Coronary artery (tissue), 2 donors: Measurements from ENCODE around the gene TFDP2.
A peak's percentile ranks its signal among the peaks of the same experiment; 100 is the strongest.

Experiments
- DNase-seq: peaks from one replicate; pipeline ENCODE4 v3.0.0-alpha.2; 2017; ENCODE audit warnings: low spot score
- H3K27ac ChIP-seq, 2 donors: fragments of 200-600 bp; sonication (generic); one replicate each; pipeline ENCODE4 v1.5.1; 2016 to 2019
- H3K4me3 ChIP-seq: fragments of 200-600 bp; sonication (generic); 2 replicates; pipeline ENCODE4 v1.5.1; 2016; ENCODE audit warnings: mild to moderate bottlenecking, moderate library complexity
- TF ChIP-seq, protein P1 (sequence below): fragments of 200-600 bp; sonication (generic); IDR thresholded peaks from one replicate; pipeline ENCODE4 v1.5.1; 2019; ENCODE audit warnings: antibody characterized with exemption

Gene TFDP2

DNA sequence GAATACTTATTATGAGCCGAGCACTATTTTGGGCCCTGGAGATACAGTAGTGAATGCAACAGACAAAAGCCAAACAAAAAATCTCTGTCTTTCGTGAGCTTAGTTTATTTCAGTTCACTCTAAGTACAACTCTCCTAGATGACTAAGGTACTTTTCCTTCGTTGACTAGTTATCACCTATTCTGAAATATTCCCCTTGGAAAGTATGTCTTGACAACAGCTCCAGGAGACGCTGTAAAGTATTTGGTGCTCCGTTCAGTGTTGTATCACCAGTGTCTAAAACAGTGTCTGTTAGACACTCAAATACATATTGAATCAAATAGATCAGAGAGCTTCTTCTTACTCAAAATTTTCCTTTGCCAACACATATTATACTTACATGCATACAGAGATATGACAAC is 119.6 kb downstream of the TFDP2 start:
- TF ChIP-seq, protein P1, sequence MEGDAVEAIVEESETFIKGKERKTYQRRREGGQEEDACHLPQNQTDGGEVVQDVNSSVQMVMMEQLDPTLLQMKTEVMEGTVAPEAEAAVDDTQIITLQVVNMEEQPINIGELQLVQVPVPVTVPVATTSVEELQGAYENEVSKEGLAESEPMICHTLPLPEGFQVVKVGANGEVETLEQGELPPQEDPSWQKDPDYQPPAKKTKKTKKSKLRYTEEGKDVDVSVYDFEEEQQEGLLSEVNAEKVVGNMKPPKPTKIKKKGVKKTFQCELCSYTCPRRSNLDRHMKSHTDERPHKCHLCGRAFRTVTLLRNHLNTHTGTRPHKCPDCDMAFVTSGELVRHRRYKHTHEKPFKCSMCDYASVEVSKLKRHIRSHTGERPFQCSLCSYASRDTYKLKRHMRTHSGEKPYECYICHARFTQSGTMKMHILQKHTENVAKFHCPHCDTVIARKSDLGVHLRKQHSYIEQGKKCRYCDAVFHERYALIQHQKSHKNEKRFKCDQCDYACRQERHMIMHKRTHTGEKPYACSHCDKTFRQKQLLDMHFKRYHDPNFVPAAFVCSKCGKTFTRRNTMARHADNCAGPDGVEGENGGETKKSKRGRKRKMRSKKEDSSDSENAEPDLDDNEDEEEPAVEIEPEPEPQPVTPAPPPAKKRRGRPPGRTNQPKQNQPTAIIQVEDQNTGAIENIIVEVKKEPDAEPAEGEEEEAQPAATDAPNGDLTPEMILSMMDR: no peak
- Histone ChIP-seq H3K27ac (peak overlapping the region in 1 of 2 donors; percentile 10), H3K4me3 (no peak overlapping the region)
- DNase-seq: no peak

DNA sequence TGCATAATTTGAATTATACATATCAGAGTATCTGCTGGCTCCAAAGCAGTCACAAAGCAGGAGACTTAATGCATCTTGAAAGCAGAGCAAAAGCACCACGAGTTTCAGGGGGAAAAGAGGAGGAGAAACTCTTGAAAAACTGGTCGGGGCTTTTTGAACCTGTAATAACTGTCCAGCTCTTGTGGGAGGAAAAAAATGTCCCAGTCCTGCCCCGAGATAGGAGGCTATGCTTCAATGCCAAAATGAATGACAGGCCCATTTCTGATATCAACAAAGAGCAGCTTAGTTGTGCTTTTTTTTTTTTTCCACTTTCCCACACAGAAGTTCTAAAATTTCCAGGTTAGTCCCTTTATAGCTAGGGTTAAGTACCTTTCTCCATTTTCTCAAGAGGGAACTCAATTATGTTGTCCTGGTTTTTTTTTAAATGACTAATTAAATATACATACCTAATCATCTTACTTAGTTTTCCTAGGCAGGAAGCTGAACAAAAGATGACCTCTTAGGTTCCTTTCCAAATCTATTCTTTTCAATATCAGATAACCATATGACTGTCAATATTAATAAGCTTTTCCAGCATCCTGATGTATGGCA is 120.2 kb downstream of the TFDP2 start:
- DNase-seq: no peak
- no peak overlapping the region for H3K27ac ChIP-seq
- no peak overlapping the region for H3K4me3 ChIP-seq
- TF ChIP-seq, protein P1: no peak

DNA sequence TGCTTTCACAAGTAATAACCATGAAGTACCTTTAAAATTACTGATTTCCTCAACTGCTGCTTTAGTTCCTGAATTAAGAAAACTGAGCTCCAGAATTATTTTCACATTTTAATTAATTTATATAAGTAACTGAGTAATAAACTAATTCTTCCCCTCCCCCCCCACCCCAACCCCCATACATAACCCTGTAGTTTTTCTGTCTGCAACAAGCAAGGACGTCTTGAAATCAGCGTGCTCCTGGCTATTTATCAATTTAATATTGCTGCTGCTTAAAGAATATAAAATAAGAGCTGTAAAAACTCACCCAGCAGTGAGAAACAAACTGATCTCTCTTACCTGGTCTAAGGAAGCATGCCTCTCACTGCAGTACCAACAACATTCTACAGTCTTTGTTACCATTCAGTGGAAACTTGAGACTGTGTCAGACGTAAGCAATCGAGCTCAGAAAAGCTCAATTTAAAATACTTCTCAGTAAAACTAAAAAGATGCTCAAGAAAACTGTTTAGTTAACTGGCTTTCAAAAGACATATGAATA is 121.0 kb downstream of the TFDP2 start:
- no peak for DNase-seq
- Histone ChIP-seq H3K4me3 (peak overlapping the region; percentile 66), H3K27ac (no peak overlapping the region)
- TF ChIP-seq, protein P1: no peak

DNA sequence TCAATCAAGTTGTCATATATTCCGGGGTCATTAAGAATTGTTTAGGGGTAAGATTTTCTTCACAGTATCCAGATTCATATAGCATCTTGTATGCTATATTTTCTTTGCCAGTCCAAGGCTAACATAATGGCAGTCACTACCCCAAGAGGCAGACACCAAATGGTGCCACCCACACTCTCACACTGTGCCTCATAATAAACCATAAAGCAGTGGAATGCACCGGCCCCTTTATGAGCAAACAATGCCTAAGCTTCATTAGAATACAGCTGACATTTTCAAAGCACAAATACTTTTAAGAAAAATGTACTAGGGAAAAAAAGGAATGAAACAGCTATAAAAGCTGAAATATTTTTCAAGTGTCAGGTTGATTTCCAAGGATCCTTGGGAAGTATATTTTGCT is 121.6 kb downstream of the TFDP2 start:
- H3K4me3 ChIP-seq: peak overlapping the region; percentile 66
- TF ChIP-seq, protein P1: no peak
- DNase-seq: no peak
- H3K27ac ChIP-seq: no peak overlapping the region

DNA sequence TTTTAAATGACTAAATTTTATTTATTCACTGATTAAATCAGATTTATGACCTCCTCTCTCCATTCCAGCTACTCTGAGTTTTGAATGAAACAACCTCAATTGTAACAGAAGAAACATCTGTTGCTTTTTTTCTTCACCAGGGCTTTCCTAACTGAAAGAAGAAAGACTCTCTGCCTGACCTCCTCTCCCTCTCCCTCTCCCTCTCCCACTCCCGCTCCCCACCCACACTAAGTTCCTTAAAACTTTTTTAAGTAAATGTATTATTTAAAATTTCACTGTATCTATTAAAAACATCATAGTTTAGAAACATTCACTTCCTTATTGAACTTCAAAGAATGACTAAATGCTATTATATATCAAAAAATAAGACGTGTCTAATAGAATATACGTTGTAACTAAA is 122.0 kb downstream of the TFDP2 start:
- peak overlapping the region; percentile 66 for H3K4me3 ChIP-seq
- TF ChIP-seq, protein P1: no peak
- no peak for DNase-seq
- no peak overlapping the region for H3K27ac ChIP-seq

DNA sequence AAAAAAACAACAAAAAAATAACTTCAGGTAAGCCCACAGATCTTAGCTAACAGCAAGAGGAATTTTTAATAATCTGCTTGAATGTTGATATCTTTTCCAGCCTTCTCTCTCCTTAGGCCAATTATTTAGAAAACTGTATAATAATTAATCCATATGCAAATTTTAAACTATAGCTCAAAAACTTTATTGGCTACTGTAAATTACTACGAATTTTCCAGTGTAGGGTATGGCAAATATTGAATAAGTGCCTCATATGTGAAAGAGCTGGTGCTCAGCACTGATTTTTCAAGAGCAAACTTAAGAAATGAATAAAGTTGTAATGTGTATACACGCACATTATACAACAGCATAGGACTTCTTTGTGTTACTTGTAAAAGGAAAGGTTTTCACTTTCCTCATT is 123.0 kb downstream of the TFDP2 start:
- TF ChIP-seq, protein P1: no peak
- DNase-seq: no peak
- H3K4me3 ChIP-seq: no peak overlapping the region
- H3K27ac ChIP-seq: no peak overlapping the region

DNA sequence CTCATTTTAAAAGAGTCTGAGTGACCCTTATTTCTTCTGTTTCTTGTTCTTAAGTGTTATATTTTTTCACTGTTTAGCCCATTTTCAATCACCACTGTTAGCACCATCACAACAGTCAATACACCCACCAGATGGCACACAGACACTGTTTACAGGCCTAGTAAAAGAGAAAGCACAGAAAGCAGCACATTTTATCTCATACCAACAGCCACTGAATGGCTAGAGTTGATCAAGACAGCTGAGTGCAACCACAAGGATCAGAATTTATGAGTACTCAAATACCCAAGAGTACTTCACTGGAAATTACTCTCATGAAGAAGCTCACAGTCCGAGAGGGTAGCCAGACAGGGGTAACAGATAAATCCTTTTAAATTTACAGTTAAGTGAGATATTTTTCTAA is 127.0 kb downstream of the TFDP2 start:
- TF ChIP-seq, protein P1: no peak
- Histone ChIP-seq H3K4me3 (no peak overlapping the region), H3K27ac (no peak overlapping the region)
- DNase-seq: no peak
